Panc1 (cell line): ENCODE measurements around the gene SCYGR6. TPM values are rescaled to one million over a fixed set of nuclear protein-coding genes. Genes with fewer than 3 reads are reported as not detected.

ENCODE experiments used
- ATAC-seq: fragments of 200-7000 bp; cut with Tn5 transposase; 2 replicates; pipeline ENCODE4 v1.9.1; 2020; ENCODE audit warnings: mild to moderate bottlenecking, moderate library complexity
- Bru-seq: library from RNA; stranded (reverse); fragments of 400-500 nt; gene quantifications from one replicate; lab custom pipeline; 2021; lab: Mats Ljungman, UMichigan
- BruChase-seq, 2 experiments: library from RNA; stranded (reverse); fragments of 400-500 nt; gene quantifications; one replicate each; lab custom pipeline; 2021; lab: Mats Ljungman, UMichigan
- BruUV-seq: library from RNA; stranded (reverse); fragments of 400-500 nt; replicated peaks from 2 replicates; lab custom pipeline; 2021; lab: Mats Ljungman, UMichigan
- CTCF ChIA-PET: fragments of 300-600 bp; sonication (Branson Sonifier 250); formaldehyde crosslinking; loops from one replicate; lab custom pipeline; 2022; ENCODE audit warnings: antibody characterized with exemption; lab: Charles Lee
- POLR2A ChIA-PET: fragments of 300-600 bp; sonication (Branson Sonifier 250); formaldehyde crosslinking; loops from one replicate; lab custom pipeline; 2022; ENCODE audit warnings: antibody characterized with exemption; lab: Charles Lee
- DNase-seq: peaks from one replicate; pipeline ENCODE4 v3.0.0-alpha.2; 2010; ENCODE audit warnings: low read depth, low spot score
- H3K27ac ChIP-seq: 2 replicates; pipeline ENCODE4 v1.5.1; 2011; ENCODE audit warnings: mild to moderate bottlenecking, low read length, inconsistent platforms
- H3K27me3 ChIP-seq: fragments of 200-500 bp; sonication (Bioruptor generic); 2 replicates; pipeline ENCODE4 v1.6.0; 2014; ENCODE audit warnings: low read length, inconsistent platforms; ENCODE audit not compliant: control insufficient read depth, insufficient read depth
- H3K36me3 ChIP-seq: fragments of 200-500 bp; sonication (Bioruptor generic); 2 replicates; pipeline ENCODE4 v1.5.1; 2014; ENCODE audit warnings: inconsistent platforms, mild to moderate bottlenecking, low read length, moderate library complexity; ENCODE audit not compliant: control insufficient read depth, insufficient read depth
- H3K4me1 ChIP-seq: 2 replicates; pipeline ENCODE4 v1.5.1; 2011; ENCODE audit warnings: inconsistent platforms, mild to moderate bottlenecking, low read length, moderate library complexity; ENCODE audit not compliant: control insufficient read depth, insufficient read depth
- H3K4me3 ChIP-seq, 2 experiments: 2 replicates each; pipeline ENCODE4 v1.5.1; 2011 to 2012; ENCODE audit warnings: low read depth in 2 of 2, low read length in 2 of 2, mild to moderate bottlenecking in 2 of 2, inconsistent platforms in 1 of 2, moderate library complexity in 1 of 2
- H3K9me3 ChIP-seq: fragments of 200-500 bp; sonication (Bioruptor generic); 2 replicates; pipeline ENCODE4 v1.5.1; 2014; ENCODE audit warnings: low read depth, mild to moderate bottlenecking, inconsistent platforms, low read length, moderate library complexity; ENCODE audit not compliant: control insufficient read depth, insufficient read depth
- POLR2AphosphoS5 ChIP-seq: IDR thresholded peaks from 2 replicates; pipeline ENCODE4 v1.6.1; 2012; ENCODE audit warnings: mild to moderate bottlenecking, low read depth, low read length, moderate library complexity
- SIN3A ChIP-seq: IDR thresholded peaks from 2 replicates; pipeline ENCODE4 v1.6.1; 2012; ENCODE audit warnings: low read depth, mild to moderate bottlenecking, low read length, moderate library complexity, borderline replicate concordance; ENCODE audit not compliant: insufficient read depth
- TCF7L2 ChIP-seq: IDR thresholded peaks from 2 replicates; pipeline ENCODE4 v1.6.1; 2011; ENCODE audit warnings: mild to moderate bottlenecking, low read depth, low read length, inconsistent platforms
- in situ Hi-C: cut with HindIII; loops from 2 replicates; pipeline ENCODE4 v1.10.0; 2016; ENCODE audit warnings: low sequenced_read_pairs, low pct_unique_long_range_greater_than_20kb
- intact Hi-C: fragments of 100-400 bp; cut with micrococcal nuclease; formaldehyde crosslinking; loops from one replicate; pipeline ENCODE4 v1.10.0; 2022; ENCODE audit not compliant: unreplicated experiment
- long read RNA-seq: library from polyadenylated mRNA; unstranded; transcript quantifications from one replicate; pipeline ENCODE4 v2.0.0, GENCODE V29; 2021; ENCODE audit not compliant: unreplicated experiment
- polyA plus RNA-seq: library from polyadenylated mRNA; unstranded; fragments of >200 nt; gene quantifications from one replicate; pipeline ENCODE4 v1.2.1, GENCODE V29; 2012; ENCODE audit warnings: missing spikeins; ENCODE audit not compliant: insufficient read length
- total RNA-seq: library from RNA; stranded (reverse); gene quantifications from one replicate; pipeline ENCODE4 v1.2.1, GENCODE V29; 2021; ENCODE audit not compliant: unreplicated experiment
- TF ChIP-seq, protein P1 (sequence below): fragments of 450-650 bp; IDR thresholded peaks from 2 replicates; pipeline ENCODE4 v1.5.1; 2017; ENCODE audit warnings: mild to moderate bottlenecking
- TF ChIP-seq, protein P2 (sequence below), 2 experiments: IDR thresholded peaks; 2 replicates each; pipeline ENCODE4 v1.6.1; 2011 to 2012; ENCODE audit warnings: low read depth in 2 of 2, control low read depth in 1 of 2, low read length in 1 of 2, mild to moderate bottlenecking in 1 of 2, moderate library complexity in 1 of 2; ENCODE audit not compliant: insufficient read depth in 1 of 2

Gene SCYGR6, protein sequence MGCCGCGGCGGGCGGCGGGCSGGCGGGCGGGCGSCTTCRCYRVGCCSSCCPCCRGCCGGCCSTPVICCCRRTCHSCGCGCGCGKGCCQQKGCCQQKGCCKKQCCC
- total RNA-seq = not detected
- polyA plus RNA-seq = not detected
- not detected for Bru-seq, nascent RNA
- not detected for BruChase-seq, experiment 1, labeled RNA remaining after a 2-hour chase
- not detected for BruChase-seq, experiment 2, labeled RNA remaining after a 6-hour chase
- long read RNA-seq = 0 reads

DNA sequence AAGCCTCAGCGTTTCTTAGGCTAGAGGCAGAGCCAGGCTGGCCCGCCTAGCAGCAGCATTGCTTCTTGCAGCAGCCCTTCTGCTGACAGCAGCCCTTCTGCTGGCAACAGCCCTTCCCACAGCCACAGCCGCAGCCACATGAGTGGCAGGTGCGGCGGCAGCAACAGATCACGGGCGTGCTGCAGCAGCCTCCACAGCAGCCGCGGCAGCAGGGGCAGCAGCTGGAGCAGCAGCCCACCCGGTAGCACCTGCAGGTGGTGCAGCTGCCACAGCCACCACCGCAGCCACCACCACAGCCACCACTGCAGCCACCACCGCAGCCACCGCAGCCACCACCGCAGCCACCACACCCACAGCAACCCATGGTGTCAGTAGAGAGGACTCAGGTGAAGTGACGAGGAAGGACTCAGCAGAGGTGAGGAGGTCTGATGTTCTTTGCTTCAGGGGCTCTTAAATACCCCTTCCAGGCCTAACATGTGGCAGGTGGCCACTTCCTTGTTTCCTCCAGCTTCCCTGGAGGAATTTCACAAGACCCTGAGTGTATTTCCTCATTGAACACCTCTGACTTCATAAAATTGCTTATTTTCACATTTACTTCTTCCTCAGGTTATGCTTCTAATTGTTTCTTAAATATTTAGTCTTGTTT lies at the start of gene SCYGR6:
SCYGR6 (minus strand) TSS at position 364 of the 646 bp plus-strand sequence; CDS start at position 364, 0 bp downstream.
- CTCF ChIA-PET = no interaction called here
- no TSS peak for BruUV-seq

DNA sequence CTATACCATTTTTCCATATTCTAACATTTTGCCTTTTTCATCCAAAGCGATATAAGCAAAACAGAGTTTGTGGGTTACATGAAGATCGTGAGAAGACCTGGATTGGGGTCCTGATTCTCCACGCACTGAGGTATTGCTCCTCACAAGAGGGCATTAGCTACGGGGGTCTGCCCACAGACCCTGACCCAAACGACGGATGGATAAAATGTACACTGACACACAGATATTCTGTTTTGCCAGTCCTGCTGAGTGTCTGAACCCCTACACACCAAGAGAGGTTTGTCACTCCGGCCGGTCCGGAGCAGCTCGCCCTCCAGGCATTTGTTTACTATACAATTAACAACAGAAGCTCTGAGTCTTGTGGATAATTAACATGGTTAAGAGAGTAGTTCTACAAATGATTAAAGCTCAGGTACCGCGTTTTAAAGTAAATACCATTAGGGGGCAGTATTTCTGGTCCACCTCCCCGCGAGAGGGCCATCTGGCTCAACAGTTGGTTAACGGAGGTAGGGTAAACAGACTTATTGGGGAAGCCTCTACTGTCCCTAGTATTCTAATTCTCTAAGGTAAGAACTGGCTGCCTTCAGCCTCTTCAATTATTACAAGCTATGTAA lies 49.6 kb upstream of the SCYGR6 start:
- Histone ChIP-seq H3K4me3 (no peak overlapping the region), H3K4me1 (no peaks in the 10 kb centered on the region), H3K27me3 (no peaks in the 10 kb centered on the region), H3K27ac (no peak overlapping the region), H3K9me3 (no peaks in the 10 kb centered on the region), H3K36me3 (no peaks in the 10 kb centered on the region)
- no TSS peak for BruUV-seq
- TF ChIP-seq, protein P1, sequence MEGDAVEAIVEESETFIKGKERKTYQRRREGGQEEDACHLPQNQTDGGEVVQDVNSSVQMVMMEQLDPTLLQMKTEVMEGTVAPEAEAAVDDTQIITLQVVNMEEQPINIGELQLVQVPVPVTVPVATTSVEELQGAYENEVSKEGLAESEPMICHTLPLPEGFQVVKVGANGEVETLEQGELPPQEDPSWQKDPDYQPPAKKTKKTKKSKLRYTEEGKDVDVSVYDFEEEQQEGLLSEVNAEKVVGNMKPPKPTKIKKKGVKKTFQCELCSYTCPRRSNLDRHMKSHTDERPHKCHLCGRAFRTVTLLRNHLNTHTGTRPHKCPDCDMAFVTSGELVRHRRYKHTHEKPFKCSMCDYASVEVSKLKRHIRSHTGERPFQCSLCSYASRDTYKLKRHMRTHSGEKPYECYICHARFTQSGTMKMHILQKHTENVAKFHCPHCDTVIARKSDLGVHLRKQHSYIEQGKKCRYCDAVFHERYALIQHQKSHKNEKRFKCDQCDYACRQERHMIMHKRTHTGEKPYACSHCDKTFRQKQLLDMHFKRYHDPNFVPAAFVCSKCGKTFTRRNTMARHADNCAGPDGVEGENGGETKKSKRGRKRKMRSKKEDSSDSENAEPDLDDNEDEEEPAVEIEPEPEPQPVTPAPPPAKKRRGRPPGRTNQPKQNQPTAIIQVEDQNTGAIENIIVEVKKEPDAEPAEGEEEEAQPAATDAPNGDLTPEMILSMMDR = peak; percentile 45; the same call in 1 of the 2 replicates
- no peak for TF ChIP-seq SIN3A
- DNase-seq (no peak), ATAC-seq (no peak)
- intact Hi-C loops (no loop called here), in situ Hi-C loops (no loop called here)
- ChIA-PET CTCF (no interaction called here), POLR2A (no interaction called here)

More for the DNA sequence above, at the start of gene SCYGR6:
- Histone ChIP-seq H3K4me3 (no peak within 1 kb of the TSS), H3K27me3 (peaks cover 3% of the 10 kb centered on the region; the same call in 1 of the 2 replicates), H3K4me1 (no peaks in the 10 kb centered on the region), H3K9me3 (no peaks in the 10 kb centered on the region), H3K27ac (no peak within 1 kb of the TSS), H3K36me3 (no peaks in the 10 kb centered on the region)
- POLR2A ChIA-PET = interaction anchor here (0.6 kb wide), 1 partner anchor 8 kb away, joined by 3 read pairs; no protein-coding TSS in a partner anchor
- ATAC-seq = no peak
- intact Hi-C loops (no loop called here), in situ Hi-C loops (no loop called here)
- no peak for DNase-seq
- TF ChIP-seq POLR2AphosphoS5 (no peak), SIN3A (no peak), TCF7L2 (no peak)
- TF ChIP-seq, protein P1 = no peak
- TF ChIP-seq, protein P2, sequence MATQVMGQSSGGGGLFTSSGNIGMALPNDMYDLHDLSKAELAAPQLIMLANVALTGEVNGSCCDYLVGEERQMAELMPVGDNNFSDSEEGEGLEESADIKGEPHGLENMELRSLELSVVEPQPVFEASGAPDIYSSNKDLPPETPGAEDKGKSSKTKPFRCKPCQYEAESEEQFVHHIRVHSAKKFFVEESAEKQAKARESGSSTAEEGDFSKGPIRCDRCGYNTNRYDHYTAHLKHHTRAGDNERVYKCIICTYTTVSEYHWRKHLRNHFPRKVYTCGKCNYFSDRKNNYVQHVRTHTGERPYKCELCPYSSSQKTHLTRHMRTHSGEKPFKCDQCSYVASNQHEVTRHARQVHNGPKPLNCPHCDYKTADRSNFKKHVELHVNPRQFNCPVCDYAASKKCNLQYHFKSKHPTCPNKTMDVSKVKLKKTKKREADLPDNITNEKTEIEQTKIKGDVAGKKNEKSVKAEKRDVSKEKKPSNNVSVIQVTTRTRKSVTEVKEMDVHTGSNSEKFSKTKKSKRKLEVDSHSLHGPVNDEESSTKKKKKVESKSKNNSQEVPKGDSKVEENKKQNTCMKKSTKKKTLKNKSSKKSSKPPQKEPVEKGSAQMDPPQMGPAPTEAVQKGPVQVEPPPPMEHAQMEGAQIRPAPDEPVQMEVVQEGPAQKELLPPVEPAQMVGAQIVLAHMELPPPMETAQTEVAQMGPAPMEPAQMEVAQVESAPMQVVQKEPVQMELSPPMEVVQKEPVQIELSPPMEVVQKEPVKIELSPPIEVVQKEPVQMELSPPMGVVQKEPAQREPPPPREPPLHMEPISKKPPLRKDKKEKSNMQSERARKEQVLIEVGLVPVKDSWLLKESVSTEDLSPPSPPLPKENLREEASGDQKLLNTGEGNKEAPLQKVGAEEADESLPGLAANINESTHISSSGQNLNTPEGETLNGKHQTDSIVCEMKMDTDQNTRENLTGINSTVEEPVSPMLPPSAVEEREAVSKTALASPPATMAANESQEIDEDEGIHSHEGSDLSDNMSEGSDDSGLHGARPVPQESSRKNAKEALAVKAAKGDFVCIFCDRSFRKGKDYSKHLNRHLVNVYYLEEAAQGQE (IDR thresholded peaks at IDR 0.05; ENCODE audit: insufficient read depth in 1 of 2, low read depth in 2 of 2, low read length in 1 of 2) = no peak
